PC-9 (cell line): ENCODE measurements around the gene IKBIP. TPM values are rescaled to one million over a fixed set of nuclear protein-coding genes. Genes with fewer than 3 reads are reported as not detected.
A peak's percentile ranks its signal among the peaks of the same experiment; 100 is the strongest.

Experiments used
- BruUV-seq: library from RNA; stranded (reverse); fragments of 400-500 nt; replicated peaks from 2 replicates; lab custom pipeline; 2021; lab: Mats Ljungman, UMichigan
- CTCF ChIA-PET: fragments of 300-600 bp; sonication (Branson Sonifier 250); formaldehyde crosslinking; loops from one replicate; lab custom pipeline; 2022; ENCODE audit warnings: antibody characterized with exemption; lab: Charles Lee
- POLR2A ChIA-PET: fragments of 300-600 bp; sonication (Branson Sonifier 250); formaldehyde crosslinking; loops from one replicate; lab custom pipeline; 2022; ENCODE audit warnings: antibody characterized with exemption; ENCODE audit not compliant: unreplicated experiment; lab: Charles Lee
- DNase-seq, 2 experiments: peaks; one replicate each; pipeline versions ENCODE4 v3.0.0 to v3.0.0-alpha.2; 2015 to 2022; ENCODE audit warnings: mixed read lengths in 1 of 2
- H2AFZ ChIP-seq: fragments of 200-600 bp; sonication (generic); 2 replicates; pipeline ENCODE4 v1.8.1; 2017; ENCODE audit warnings: antibody characterized with exemption
- H3F3A ChIP-seq: fragments of 200-600 bp; sonication (generic); 2 replicates; pipeline ENCODE4 v1.8.1; 2017; ENCODE audit warnings: antibody characterized with exemption, mild to moderate bottlenecking, low read depth; ENCODE audit not compliant: insufficient read depth
- H3K27ac ChIP-seq: fragments of 200-600 bp; sonication (generic); 2 replicates; pipeline ENCODE4 v1.6.1; 2016; ENCODE audit warnings: mixed run types
- H3K27me3 ChIP-seq: fragments of 200-600 bp; sonication (generic); 2 replicates; pipeline ENCODE4 v1.6.1; 2016; ENCODE audit warnings: low read depth, mixed run types; ENCODE audit not compliant: insufficient read depth
- H3K36me3 ChIP-seq: fragments of 200-600 bp; sonication (generic); 2 replicates; pipeline ENCODE4 v1.6.1; 2016; ENCODE audit warnings: low read depth, mixed run types
- H3K4me1 ChIP-seq: fragments of 200-600 bp; sonication (generic); replicated peaks from 2 replicates; pipeline ENCODE4 v1.6.1; 2016; ENCODE audit warnings: mixed run types; ENCODE audit not compliant: insufficient read depth
- H3K4me2 ChIP-seq: fragments of 200-600 bp; sonication (generic); 2 replicates; pipeline ENCODE4 v1.6.1; 2017; ENCODE audit warnings: mixed run types
- H3K4me3 ChIP-seq: fragments of 200-600 bp; sonication (generic); 2 replicates; pipeline ENCODE4 v1.6.1; 2016; ENCODE audit warnings: mixed run types
- H3K79me2 ChIP-seq: fragments of 200-600 bp; sonication (generic); 2 replicates; pipeline ENCODE4 v1.6.1; 2017; ENCODE audit warnings: low read depth, mixed run types
- H3K9me2 ChIP-seq: fragments of 200-600 bp; sonication (generic); 2 replicates; pipeline ENCODE4 v1.8.1; 2017; ENCODE audit warnings: mild to moderate bottlenecking; ENCODE audit not compliant: insufficient read depth
- H3K9me3 ChIP-seq: fragments of 200-600 bp; sonication (generic); 2 replicates; pipeline ENCODE4 v1.8.1; 2016; ENCODE audit warnings: low read depth; ENCODE audit not compliant: insufficient read depth
- H4K20me1 ChIP-seq: fragments of 200-600 bp; sonication (generic); 2 replicates; pipeline ENCODE4 v1.8.1; 2017; ENCODE audit not compliant: insufficient read depth
- EZH2 ChIP-seq: fragments of 200-600 bp; sonication (generic); IDR thresholded peaks from 2 replicates; pipeline ENCODE4 v1.8.0; 2017; ENCODE audit warnings: antibody characterized with exemption, low read depth
- intact Hi-C: fragments of 100-400 bp; cut with micrococcal nuclease; formaldehyde crosslinking; loops from one replicate; pipeline ENCODE4 v1.10.0; 2022; ENCODE audit not compliant: unreplicated experiment
- total RNA-seq: library from RNA; stranded (reverse); gene quantifications from 2 replicates; pipeline ENCODE4 v1.2.3, GENCODE V29; 2021
- TF ChIP-seq, protein P1 (sequence below): fragments of 200-600 bp; sonication (generic); conservative IDR thresholded peaks from 2 replicates; pipeline ENCODE4 v1.6.1; 2017; ENCODE audit warnings: mixed run types, antibody characterized with exemption, mild to moderate bottlenecking, moderate library complexity

The IKBIP gene
- total RNA-seq, 1 experiment from 2014 or later = 7.2 TPM

DNA sequence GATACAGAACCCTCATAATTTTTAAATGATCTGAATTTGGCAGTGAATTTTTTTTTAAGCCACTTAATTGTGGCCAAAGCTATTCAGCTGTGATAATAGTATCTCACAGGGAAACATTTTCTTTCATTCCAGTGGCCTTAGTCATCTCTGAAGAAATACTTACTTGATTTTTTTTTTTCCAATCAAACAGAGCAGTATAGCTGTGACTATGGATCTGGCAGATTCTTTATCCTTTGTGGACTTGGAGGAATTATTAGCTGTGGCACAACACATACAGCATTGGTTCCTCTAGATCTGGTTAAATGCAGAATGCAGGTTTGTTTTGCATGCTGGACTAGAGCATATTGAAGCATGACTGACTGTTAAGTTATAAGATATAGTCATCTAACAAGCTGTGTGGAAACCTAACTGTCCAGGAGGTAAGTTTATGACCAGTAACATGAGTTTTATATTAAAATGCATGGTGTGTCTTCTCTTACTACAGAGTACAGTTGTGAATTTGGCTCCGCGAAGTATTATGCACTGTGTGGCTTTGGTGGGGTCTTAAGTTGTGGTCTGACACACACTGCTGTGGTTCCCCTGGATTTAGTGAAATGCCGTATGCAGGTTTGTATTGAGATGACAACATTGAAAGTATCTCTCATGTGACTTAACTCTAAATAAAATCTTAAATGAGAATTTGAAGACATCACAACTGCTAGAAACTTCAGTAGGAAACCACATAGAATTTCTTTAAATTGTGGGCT, 49.2 kb downstream of the IKBIP start:
- intact Hi-C loops = no loop called here
- Histone ChIP-seq H3K27me3 (no peaks in the 10 kb centered on the region), H3K36me3 (peaks cover 45% of the 10 kb centered on the region), H3K9me2 (no peaks in the 10 kb centered on the region), H2AFZ (no peak overlapping the region), H3K4me3 (peak overlapping the region; percentile 95), H3K79me2 (peaks cover 50% of the 10 kb centered on the region), H3F3A (peaks cover 43% of the 10 kb centered on the region), H3K4me2 (peak overlapping the region; percentile 93), H4K20me1 (peaks cover 64% of the 10 kb centered on the region), H3K4me1 (peaks cover 20% of the 10 kb centered on the region), H3K27ac (peak overlapping the region; percentile 82), H3K9me3 (no peaks in the 10 kb centered on the region)
- TF ChIP-seq, protein P1, sequence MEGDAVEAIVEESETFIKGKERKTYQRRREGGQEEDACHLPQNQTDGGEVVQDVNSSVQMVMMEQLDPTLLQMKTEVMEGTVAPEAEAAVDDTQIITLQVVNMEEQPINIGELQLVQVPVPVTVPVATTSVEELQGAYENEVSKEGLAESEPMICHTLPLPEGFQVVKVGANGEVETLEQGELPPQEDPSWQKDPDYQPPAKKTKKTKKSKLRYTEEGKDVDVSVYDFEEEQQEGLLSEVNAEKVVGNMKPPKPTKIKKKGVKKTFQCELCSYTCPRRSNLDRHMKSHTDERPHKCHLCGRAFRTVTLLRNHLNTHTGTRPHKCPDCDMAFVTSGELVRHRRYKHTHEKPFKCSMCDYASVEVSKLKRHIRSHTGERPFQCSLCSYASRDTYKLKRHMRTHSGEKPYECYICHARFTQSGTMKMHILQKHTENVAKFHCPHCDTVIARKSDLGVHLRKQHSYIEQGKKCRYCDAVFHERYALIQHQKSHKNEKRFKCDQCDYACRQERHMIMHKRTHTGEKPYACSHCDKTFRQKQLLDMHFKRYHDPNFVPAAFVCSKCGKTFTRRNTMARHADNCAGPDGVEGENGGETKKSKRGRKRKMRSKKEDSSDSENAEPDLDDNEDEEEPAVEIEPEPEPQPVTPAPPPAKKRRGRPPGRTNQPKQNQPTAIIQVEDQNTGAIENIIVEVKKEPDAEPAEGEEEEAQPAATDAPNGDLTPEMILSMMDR = no peak
- TF ChIP-seq EZH2 = no peak
- peak in 1 of 2 experiments; percentile 75 for DNase-seq
- no TSS peak for BruUV-seq
- CTCF ChIA-PET = interaction anchor here (2.7 kb wide), 1 partner anchor 29 kb away, joined by 8 read pairs; no protein-coding TSS in a partner anchor
- POLR2A ChIA-PET = no interaction called here

GRCh38 chr12:98594050-98594835, 50.3 kb downstream of the IKBIP start:
- H3K36me3 ChIP-seq = peaks cover 34% of the 10 kb centered on the region
- H3K79me2 ChIP-seq = peaks cover 50% of the 10 kb centered on the region
- BruUV-seq = TSS peak; percentile 48
- no peaks in the 10 kb centered on the region for H3K27me3 ChIP-seq
- ChIA-PET CTCF (interaction anchor here (2.7 kb wide), 1 partner anchor 27 kb away, joined by 8 read pairs; no protein-coding TSS in a partner anchor), POLR2A (interaction anchor here (0.6 to 1.6 kb wide), 4 partner anchors 16 to 412 kb away, joined by 4 to 8 read pairs (median 6); no protein-coding TSS in a partner anchor)
- peaks cover 20% of the 10 kb centered on the region for H3K4me1 ChIP-seq
- DNase-seq = no peak
- peak overlapping the region; percentile 77 for H2AFZ ChIP-seq
- H4K20me1 ChIP-seq = peaks cover 53% of the 10 kb centered on the region
- peak overlapping the region; percentile 93 for H3K4me2 ChIP-seq
- H3K9me3 ChIP-seq = no peaks in the 10 kb centered on the region
- H3K27ac ChIP-seq = peak overlapping the region; percentile 82
- no peaks in the 10 kb centered on the region for H3K9me2 ChIP-seq
- peaks cover 32% of the 10 kb centered on the region for H3F3A ChIP-seq
- intact Hi-C loops = no loop called here
- H3K4me3 ChIP-seq = peak overlapping the region; percentile 95
- no peak for TF ChIP-seq EZH2
- TF ChIP-seq, protein P1 = no peak

DNA sequence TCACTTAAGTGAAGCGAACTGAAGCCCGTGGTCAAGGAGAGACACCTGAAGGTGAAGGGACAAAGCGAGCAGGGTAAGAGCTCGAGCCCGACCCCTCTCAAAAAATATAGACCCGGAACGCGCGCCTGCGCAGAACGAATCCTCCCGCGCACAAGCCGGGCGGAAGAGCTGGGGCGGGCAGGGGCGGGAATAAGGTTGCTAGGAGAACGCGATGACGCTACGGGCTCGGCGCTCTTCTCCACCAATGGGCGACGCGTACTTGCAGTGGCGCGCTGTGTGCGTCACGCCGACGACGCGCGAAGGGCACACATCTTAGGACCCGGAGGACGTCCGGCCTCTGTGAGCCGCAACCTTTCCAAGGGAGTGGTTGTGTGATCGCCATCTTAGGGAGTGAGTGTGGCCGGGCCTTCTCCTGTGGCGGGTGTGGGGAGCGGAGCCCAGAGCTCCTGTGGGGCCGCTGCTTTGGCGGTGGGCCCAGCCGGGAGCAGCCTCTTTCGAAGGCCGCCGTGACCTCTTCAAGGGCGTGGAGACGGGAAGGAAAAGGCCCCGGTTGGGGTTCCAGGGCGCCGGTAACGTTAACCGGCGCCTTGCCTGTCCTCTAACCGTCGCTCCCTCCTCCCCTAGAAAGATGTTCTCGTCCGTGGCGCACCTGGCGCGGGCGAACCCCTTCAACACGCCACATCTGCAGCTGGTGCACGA, 51.1 kb downstream of the IKBIP start, which contains the start of gene SLC25A3:
TSS of gene SLC25A3 (plus strand) at position 336 of the 699 bp plus-strand sequence. CDS start at position 629, 293 bp downstream.
- peak within 1 kb of the TSS; percentile 93 for H3K4me2 ChIP-seq

More for the DNA sequence above, 51.1 kb downstream of the IKBIP start, which contains the start of gene SLC25A3:
- H3K79me2 ChIP-seq = peaks cover 50% of the 10 kb centered on the region
- DNase-seq = peak; percentile 91
- no TSS peak for BruUV-seq
- H3K27ac ChIP-seq = peak within 1 kb of the TSS; percentile 82
- no peaks in the 10 kb centered on the region for H3K9me2 ChIP-seq
- CTCF ChIA-PET = interaction anchor here (0.8 to 2.7 kb wide), 3 partner anchors 27 to 52 kb away, joined by 3 to 8 read pairs (median 4); no protein-coding TSS in a partner anchor
- H2AFZ ChIP-seq = peak within 1 kb of the TSS; percentile 92
- H3K36me3 ChIP-seq = peaks cover 31% of the 10 kb centered on the region
- H4K20me1 ChIP-seq = peaks cover 46% of the 10 kb centered on the region
- TF ChIP-seq EZH2 = no peak
- no peaks in the 10 kb centered on the region for H3K27me3 ChIP-seq
- peaks cover 30% of the 10 kb centered on the region for H3F3A ChIP-seq
- no peaks in the 10 kb centered on the region for H3K9me3 ChIP-seq
- H3K4me3 ChIP-seq = peak within 1 kb of the TSS; percentile 95
- POLR2A ChIA-PET = interaction anchor here (0.5 to 1.6 kb wide), 8 partner anchors 15 to 1219 kb away, joined by 3 to 9 read pairs (median 8); partner anchors contain the start of gene APAF1
- H3K4me1 ChIP-seq = peaks cover 20% of the 10 kb centered on the region
- intact Hi-C loops = loop anchor here (1.0 kb wide), 1 partner anchor 52 kb away; the partner anchor contains the start of gene APAF1
